Effector memory CD4-positive, alpha-beta T cell (primary cell): ENCODE results near the gene AGO1.
"Not testable (repeated sequence)": the region's sequence is repeated elsewhere in the genome, so short reads cannot be mapped to it uniquely, and the experiment has no call there.

Source experiments
- DNase-seq, 3 donors: peaks; one replicate each; pipeline ENCODE4 v3.0.0-alpha.2; 2020
- H3K27ac ChIP-seq: 2 replicates; pipeline ENCODE4 v1.7.0; 2013; ENCODE audit warnings: mild to moderate bottlenecking, low read length, moderate library complexity; ENCODE audit not compliant: insufficient read depth, poor library complexity, severe bottlenecking
- H3K27me3 ChIP-seq: replicated peaks from 2 replicates; pipeline ENCODE4 v1.7.0; 2013; ENCODE audit warnings: mild to moderate bottlenecking, low read length; ENCODE audit not compliant: insufficient read depth, control insufficient read depth, poor library complexity, severe bottlenecking
- H3K36me3 ChIP-seq: 2 replicates; pipeline ENCODE4 v1.7.0; 2013; ENCODE audit warnings: mild to moderate bottlenecking, low read length, moderate library complexity; ENCODE audit not compliant: control insufficient read depth, insufficient read depth
- H3K4me1 ChIP-seq: 2 replicates; pipeline ENCODE4 v1.7.0; 2013; ENCODE audit warnings: low read length, mild to moderate bottlenecking; ENCODE audit not compliant: control insufficient read depth, insufficient read depth, poor library complexity, severe bottlenecking
- H3K4me3 ChIP-seq: 2 replicates; pipeline ENCODE4 v1.7.0; 2013; ENCODE audit warnings: low read length, low read depth, mild to moderate bottlenecking; ENCODE audit not compliant: insufficient read depth, poor library complexity, severe bottlenecking
- H3K9me3 ChIP-seq: 2 replicates; pipeline ENCODE4 v1.7.0; 2013; ENCODE audit warnings: mild to moderate bottlenecking, low read length, moderate library complexity; ENCODE audit not compliant: control insufficient read depth

The AGO1 gene

GRCh38 chr1:35885961-35886558 is 3.1 kb downstream of the AGO1 start:
- Histone ChIP-seq H3K27ac (no peak overlapping the region), H3K36me3 (peaks cover 7% of the 10 kb centered on the region), H3K4me3 (no peak overlapping the region), H3K27me3 (no peaks in the 10 kb centered on the region), H3K9me3 (no peaks in the 10 kb centered on the region), H3K4me1 (peaks cover 18% of the 10 kb centered on the region)
- no peak for DNase-seq

- peaks cover 18% of the 10 kb centered on the region for H3K4me1 ChIP-seq
- H3K36me3 ChIP-seq: peaks cover 8% of the 10 kb centered on the region
- H3K27ac ChIP-seq: no peak overlapping the region
- no peak for DNase-seq
- no peak overlapping the region for H3K4me3 ChIP-seq
- no peaks in the 10 kb centered on the region for H3K9me3 ChIP-seq
- H3K27me3 ChIP-seq: no peaks in the 10 kb centered on the region
These were observed 3.8 kb downstream of the AGO1 start for GRCh38 chr1:35886577-35887431.

- DNase-seq: no peak
- Histone ChIP-seq H3K27me3 (no peaks in the 10 kb centered on the region), H3K9me3 (no peaks in the 10 kb centered on the region), H3K4me3 (no peak overlapping the region), H3K36me3 (peaks cover 14% of the 10 kb centered on the region), H3K4me1 (peaks cover 17% of the 10 kb centered on the region), H3K27ac (no peak overlapping the region)
These were observed 4.5 kb downstream of the AGO1 start for GRCh38 chr1:35887508-35887907.

- DNase-seq: no peak
- Histone ChIP-seq H3K27ac (no peak overlapping the region), H3K4me3 (no peak overlapping the region)
These were observed 5.2 kb downstream of the AGO1 start for GRCh38 chr1:35888255-35888654.

GRCh38 chr1:35888981-35889380 is 6.0 kb downstream of the AGO1 start:
- H3K27me3 ChIP-seq, DNase-seq, H3K9me3 ChIP-seq, H3K27ac ChIP-seq, H3K4me3 ChIP-seq: not testable (repeated sequence)
- Histone ChIP-seq H3K36me3 (peaks cover 27% of the 10 kb centered on the region), H3K4me1 (peaks cover 10% of the 10 kb centered on the region)

More at GRCh38 chr1:35888255-35888654, 5.2 kb downstream of the AGO1 start:
- Histone ChIP-seq H3K9me3 (no peaks in the 10 kb centered on the region), H3K36me3 (peaks cover 20% of the 10 kb centered on the region), H3K27me3 (no peaks in the 10 kb centered on the region), H3K4me1 (peaks cover 15% of the 10 kb centered on the region)

GRCh38 chr1:35893051-35893879 is 10.3 kb downstream of the AGO1 start:
- no peak overlapping the region for H3K27ac ChIP-seq
- no peaks in the 10 kb centered on the region for H3K27me3 ChIP-seq
- H3K4me3 ChIP-seq: no peak overlapping the region
- H3K9me3 ChIP-seq: no peaks in the 10 kb centered on the region
- peaks cover 50% of the 10 kb centered on the region for H3K36me3 ChIP-seq
- no peaks in the 10 kb centered on the region for H3K4me1 ChIP-seq
- no peak for DNase-seq

GRCh38 chr1:35894183-35894582 is 11.2 kb downstream of the AGO1 start:
- Histone ChIP-seq H3K27me3 (no peaks in the 10 kb centered on the region), H3K36me3 (peaks cover 55% of the 10 kb centered on the region), H3K9me3 (no peaks in the 10 kb centered on the region), H3K4me3 (no peak overlapping the region), H3K4me1 (no peaks in the 10 kb centered on the region), H3K27ac (no peak overlapping the region)
- DNase-seq: no peak

GRCh38 chr1:35894656-35895055 is 11.6 kb downstream of the AGO1 start:
- H3K4me1 ChIP-seq: no peaks in the 10 kb centered on the region
- H3K36me3 ChIP-seq: peaks cover 58% of the 10 kb centered on the region
- no peak overlapping the region for H3K27ac ChIP-seq
- DNase-seq: no peak
- H3K4me3 ChIP-seq: no peak overlapping the region
- no peaks in the 10 kb centered on the region for H3K9me3 ChIP-seq
- H3K27me3 ChIP-seq: no peaks in the 10 kb centered on the region

- Histone ChIP-seq H3K36me3 (peaks cover 48% of the 10 kb centered on the region), H3K4me1 (no peaks in the 10 kb centered on the region), H3K4me3 (no peak overlapping the region), H3K27ac (no peak overlapping the region), H3K9me3 (no peaks in the 10 kb centered on the region), H3K27me3 (no peaks in the 10 kb centered on the region)
- DNase-seq: no peak
These were observed 16.9 kb downstream of the AGO1 start for GRCh38 chr1:35899941-35900340.
